Spinal cord (tissue), 10 donors: ENCODE measurements around the gene XPOT. TPM values are rescaled to one million over a fixed set of nuclear protein-coding genes. Genes with fewer than 3 reads are reported as not detected.

Source experiments
- DNase-seq, 6 donors: peaks; one replicate each; pipeline versions ENCODE4 v3.0.0 to v3.0.0-alpha.2; 2013 to 2015; ENCODE audit warnings: low spot score in 6 of 6, low read depth in 4 of 6
- H3K27ac ChIP-seq: one replicate; pipeline ENCODE4 v1.5.1; 2013; ENCODE audit warnings: low read depth, low read length, control low read depth
- H3K27me3 ChIP-seq: one replicate; pipeline ENCODE4 v1.6.1; 2013; ENCODE audit warnings: low read length; ENCODE audit not compliant: control insufficient read depth, insufficient read depth
- H3K36me3 ChIP-seq: one replicate; pipeline ENCODE4 v1.6.1; 2013; ENCODE audit warnings: low read length; ENCODE audit not compliant: control insufficient read depth, insufficient read depth
- H3K4me1 ChIP-seq: one replicate; pipeline ENCODE4 v1.6.1; 2013; ENCODE audit warnings: low read length; ENCODE audit not compliant: control insufficient read depth, insufficient read depth
- H3K4me3 ChIP-seq: one replicate; pipeline ENCODE4 v1.5.1; 2013; ENCODE audit warnings: low read depth, low read length, control low read depth
- H3K9me3 ChIP-seq: one replicate; pipeline ENCODE4 v1.6.1; 2013; ENCODE audit warnings: low read length; ENCODE audit not compliant: control insufficient read depth, insufficient read depth
- WGBS: methylation state at CpG from one replicate; pipeline ENCODE4 v1.1.5; 2013; ENCODE audit warnings: missing lambda C conversion rate; ENCODE audit not compliant: insufficient coverage; 5-methylcytosine and 5-hydroxymethylcytosine counted together
- polyA plus RNA-seq, 2 donors: library from polyadenylated mRNA; unstranded; fragments of 120-200 nt; gene quantifications; one replicate each; pipeline ENCODE4 v1.2.1, GENCODE V29; 2013; ENCODE audit not compliant: insufficient read length in 2 of 2
- total RNA-seq, 2 donors: library from RNA; depleted of rRNA in 1 of 2; stranded (reverse); fragments of 120-200 nt in 1 of 2; fragments of >200 nt in 1 of 2; gene quantifications; one replicate each; pipeline versions ENCODE4 v1.2.3 to v1.2.4, GENCODE V29; 2013 to 2014
- donor health status: healthy.

The XPOT gene
- total and polyA plus RNA-seq, 4 donors, result 49.3 to 81.9 (median 62.3) TPM

GRCh38 chr12:64413884-64414283 lies 9.7 kb downstream of the XPOT start:
- WGBS, result 100% methylated on average over 1 of the region's 2 CpGs
- no peaks in the 10 kb centered on the region for H3K27me3 ChIP-seq
- no peaks in the 10 kb centered on the region for H3K4me1 ChIP-seq
- no peak overlapping the region for H3K27ac ChIP-seq
- DNase-seq, result no peak
- no peak overlapping the region for H3K4me3 ChIP-seq
- H3K36me3 ChIP-seq, result peaks cover 27% of the 10 kb centered on the region
- H3K9me3 ChIP-seq, result no peaks in the 10 kb centered on the region

- peaks cover 26% of the 10 kb centered on the region for H3K36me3 ChIP-seq
- no peaks in the 10 kb centered on the region for H3K9me3 ChIP-seq
- no peak overlapping the region for H3K27ac ChIP-seq
- no peaks in the 10 kb centered on the region for H3K4me1 ChIP-seq
- no peaks in the 10 kb centered on the region for H3K27me3 ChIP-seq
- no peak overlapping the region for H3K4me3 ChIP-seq
- no peak for DNase-seq
Measured at GRCh38 chr12:64418209-64418608, 14.0 kb downstream of the XPOT start.

GRCh38 chr12:64419696-64420095 lies 15.5 kb downstream of the XPOT start:
- Histone ChIP-seq H3K4me3 (no peak overlapping the region), H3K27ac (no peak overlapping the region), H3K36me3 (peaks cover 24% of the 10 kb centered on the region), H3K4me1 (no peaks in the 10 kb centered on the region), H3K27me3 (no peaks in the 10 kb centered on the region), H3K9me3 (no peaks in the 10 kb centered on the region)
- DNase-seq, result no peak
- WGBS, result no CpG with 5 or more reads among the region's 3 CpGs

GRCh38 chr12:64427988-64428387 lies 23.8 kb downstream of the XPOT start:
- Histone ChIP-seq H3K9me3 (no peaks in the 10 kb centered on the region), H3K4me1 (no peaks in the 10 kb centered on the region), H3K4me3 (no peak overlapping the region), H3K27me3 (no peaks in the 10 kb centered on the region), H3K36me3 (peaks cover 36% of the 10 kb centered on the region), H3K27ac (no peak overlapping the region)
- no peak for DNase-seq
- WGBS, result no CpG with 5 or more reads among the region's 1 CpG

GRCh38 chr12:64428956-64429355 lies 24.8 kb downstream of the XPOT start:
- Histone ChIP-seq H3K4me1 (no peaks in the 10 kb centered on the region), H3K27ac (no peak overlapping the region), H3K27me3 (no peaks in the 10 kb centered on the region), H3K4me3 (no peak overlapping the region), H3K36me3 (peaks cover 38% of the 10 kb centered on the region), H3K9me3 (no peaks in the 10 kb centered on the region)
- no peak for DNase-seq
- 100% methylated on average over 2 of the region's 4 CpGs for WGBS

GRCh38 chr12:64430886-64431285 lies 26.7 kb downstream of the XPOT start:
- 100% methylated on average over 1 of the region's 2 CpGs for WGBS
- Histone ChIP-seq H3K4me3 (no peak overlapping the region), H3K9me3 (no peaks in the 10 kb centered on the region), H3K36me3 (peaks cover 40% of the 10 kb centered on the region), H3K27ac (no peak overlapping the region), H3K4me1 (no peaks in the 10 kb centered on the region), H3K27me3 (no peaks in the 10 kb centered on the region)
- DNase-seq, result no peak

GRCh38 chr12:64431791-64432190 lies 27.6 kb downstream of the XPOT start:
- Histone ChIP-seq H3K4me1 (no peaks in the 10 kb centered on the region), H3K36me3 (peaks cover 41% of the 10 kb centered on the region), H3K27ac (no peak overlapping the region), H3K9me3 (no peaks in the 10 kb centered on the region), H3K27me3 (no peaks in the 10 kb centered on the region), H3K4me3 (no peak overlapping the region)
- no peak for DNase-seq
- no CpG with 5 or more reads among the region's 4 CpGs for WGBS

- Histone ChIP-seq H3K36me3 (peaks cover 37% of the 10 kb centered on the region), H3K4me1 (no peaks in the 10 kb centered on the region), H3K9me3 (no peaks in the 10 kb centered on the region), H3K27me3 (no peaks in the 10 kb centered on the region), H3K27ac (no peak overlapping the region), H3K4me3 (no peak overlapping the region)
- no peak for DNase-seq
- WGBS, result 100% methylated on average over 1 of the region's 5 CpGs
Measured at GRCh38 chr12:64433915-64434314, 29.7 kb downstream of the XPOT start.

GRCh38 chr12:64440100-64440499 lies 35.9 kb downstream of the XPOT start:
- no peaks in the 10 kb centered on the region for H3K4me1 ChIP-seq
- WGBS, result no CpG with 5 or more reads among the region's 1 CpG
- H3K27ac ChIP-seq, result no peak overlapping the region
- no peak overlapping the region for H3K4me3 ChIP-seq
- H3K27me3 ChIP-seq, result no peaks in the 10 kb centered on the region
- H3K9me3 ChIP-seq, result no peaks in the 10 kb centered on the region
- no peak for DNase-seq
- peaks cover 34% of the 10 kb centered on the region for H3K36me3 ChIP-seq

- H3K27ac ChIP-seq, result no peak overlapping the region
- peaks cover 25% of the 10 kb centered on the region for H3K36me3 ChIP-seq
- H3K9me3 ChIP-seq, result no peaks in the 10 kb centered on the region
- no peaks in the 10 kb centered on the region for H3K27me3 ChIP-seq
- no peaks in the 10 kb centered on the region for H3K4me1 ChIP-seq
- no peak for DNase-seq
- H3K4me3 ChIP-seq, result no peak overlapping the region
- no CpG with 5 or more reads among the region's 2 CpGs for WGBS
Measured at GRCh38 chr12:64445490-64445889, 41.3 kb downstream of the XPOT start.
